Left ventricle myocardium inferior (tissue), 1 donor: ENCODE data around the gene SHC2. TPM values are rescaled to one million over a fixed set of nuclear protein-coding genes. Genes with fewer than 3 reads are reported as not detected.

Experiments used
- DNase-seq: peaks from one replicate; pipeline ENCODE4 v3.0.0-alpha.2; 2020
- H3K27ac ChIP-seq: fragments of 200-600 bp; replicated peaks from 2 replicates; pipeline ENCODE4 v1.8.0; 2021
- H3K27me3 ChIP-seq: fragments of 200-600 bp; 2 replicates; pipeline ENCODE4 v1.8.0; 2021; ENCODE audit warnings: low read depth
- H3K36me3 ChIP-seq: fragments of 200-600 bp; 2 replicates; pipeline ENCODE4 v1.8.0; 2021
- H3K4me1 ChIP-seq: fragments of 200-600 bp; 2 replicates; pipeline ENCODE4 v1.8.0; 2021
- H3K4me3 ChIP-seq: fragments of 200-600 bp; 2 replicates; pipeline ENCODE4 v1.8.0; 2021; ENCODE audit warnings: mild to moderate bottlenecking, moderate library complexity
- H3K9me3 ChIP-seq: fragments of 200-600 bp; replicated peaks from 2 replicates; pipeline ENCODE4 v1.8.0; 2021
- CTCF ChIP-seq: fragments of 200-600 bp; IDR thresholded peaks from 2 replicates; pipeline ENCODE4 v1.8.0; 2021; ENCODE audit warnings: antibody characterized with exemption, mild to moderate bottlenecking, borderline replicate concordance
- intact Hi-C: fragments of 100-400 bp; cut with micrococcal nuclease; formaldehyde crosslinking; loops from one replicate; pipeline ENCODE4 v1.11.0; 2022
- total RNA-seq: library from RNA; stranded (reverse); fragmentation: NEBNext Ultra II Directional; extraction: Animal tissue kit (Norgen Biotek cat#: 25700); gene quantifications from one replicate; pipeline ENCODE4 v1.2.1, GENCODE V29; 2021
- donor health status: DM: no; HTN: yes; CAD: no; lungs with severe emphysema.

Gene SHC2
- total RNA-seq, 1 donor from 2014 or later, result 11.3 TPM

- Histone ChIP-seq H3K27ac (no peak overlapping the region), H3K27me3 (peaks cover 78% of the 10 kb centered on the region), H3K36me3 (no peaks in the 10 kb centered on the region), H3K4me1 (peaks cover 32% of the 10 kb centered on the region), H3K4me3 (no peak overlapping the region), H3K9me3 (no peaks in the 10 kb centered on the region)
- intact Hi-C loops, result no loop called here
- no peak for TF ChIP-seq CTCF
- no peak for DNase-seq
Measured at GRCh38 chr19:410243-410781, 50.5 kb downstream of the SHC2 start.

- no peak for TF ChIP-seq CTCF
- intact Hi-C loops, result no loop called here
- no peak overlapping the region for H3K27ac ChIP-seq
- no peaks in the 10 kb centered on the region for H3K9me3 ChIP-seq
- no peaks in the 10 kb centered on the region for H3K36me3 ChIP-seq
- H3K4me3 ChIP-seq, result peak overlapping the region; percentile 74
- no peak for DNase-seq
- peaks cover 82% of the 10 kb centered on the region for H3K27me3 ChIP-seq
- peaks cover 32% of the 10 kb centered on the region for H3K4me1 ChIP-seq
Measured at GRCh38 chr19:409516-410242, 51.2 kb downstream of the SHC2 start.

- intact Hi-C loops, result no loop called here
Measured at GRCh38 chr19:408902-409515, 51.8 kb downstream of the SHC2 start, which contains the start of gene C2CD4C. Gene C2CD4C, minus strand, starts transcription at chr19:409147. Its CDS starts 786 bp downstream, at chr19:408361.

GRCh38 chr19:408441-408901 is 52.4 kb downstream of the SHC2 start:
- DNase-seq, result no peak
- no peak for TF ChIP-seq CTCF

More at GRCh38 chr19:408902-409515, 51.8 kb downstream of the SHC2 start, which contains the start of gene C2CD4C:
- Histone ChIP-seq H3K36me3 (no peaks in the 10 kb centered on the region), H3K4me1 (peaks cover 32% of the 10 kb centered on the region), H3K27ac (peak within 1 kb of the TSS; percentile 56), H3K27me3 (peaks cover 82% of the 10 kb centered on the region), H3K9me3 (no peaks in the 10 kb centered on the region), H3K4me3 (peak within 1 kb of the TSS; percentile 74)
- TF ChIP-seq CTCF, result no peak
- no peak for DNase-seq

GRCh38 chr19:407511-408440 is 53.1 kb downstream of the SHC2 start:
- DNase-seq, result no peak
- Histone ChIP-seq H3K36me3 (no peaks in the 10 kb centered on the region), H3K9me3 (no peaks in the 10 kb centered on the region), H3K27me3 (peaks cover 86% of the 10 kb centered on the region), H3K4me3 (peak overlapping the region; percentile 74), H3K4me1 (peaks cover 32% of the 10 kb centered on the region), H3K27ac (no peak overlapping the region)
- TF ChIP-seq CTCF, result no peak
- intact Hi-C loops, result no loop called here

More at GRCh38 chr19:408441-408901, 52.4 kb downstream of the SHC2 start:
- H3K36me3 ChIP-seq, result no peaks in the 10 kb centered on the region
- peak overlapping the region; percentile 56 for H3K27ac ChIP-seq
- H3K27me3 ChIP-seq, result peaks cover 84% of the 10 kb centered on the region
- H3K9me3 ChIP-seq, result no peaks in the 10 kb centered on the region
- H3K4me3 ChIP-seq, result peak overlapping the region; percentile 74
- intact Hi-C loops, result no loop called here
- H3K4me1 ChIP-seq, result peaks cover 32% of the 10 kb centered on the region
